ENCODE data around the gene GXYLT2.
A peak's percentile ranks its signal among the peaks of the same experiment; 100 is the strongest.

GXYLT2 gene

DNA sequence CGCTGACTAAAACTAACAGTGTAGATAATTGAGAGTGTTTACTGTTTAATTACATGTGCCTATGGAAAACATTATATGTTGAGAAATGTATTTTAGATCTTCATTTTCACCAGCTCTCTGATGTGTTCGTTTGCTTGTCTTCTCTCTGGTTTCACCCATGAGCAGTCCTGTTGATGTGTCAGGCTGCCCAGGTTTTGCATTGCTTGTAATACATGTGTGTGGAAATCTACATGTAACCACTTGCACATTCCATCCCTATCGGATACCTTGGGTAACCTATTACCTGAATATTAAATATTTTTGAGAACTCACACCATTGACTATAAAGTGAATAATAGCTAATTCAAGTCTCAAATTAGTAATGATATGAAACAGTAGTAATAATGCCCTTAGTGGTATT is 121.9 kb downstream of the GXYLT2 start:
- no peak for DNase-seq (ENCODE audit: low spot score)
- peaks cover 62% of the 10 kb centered on the region for H3K36me3 Mint-ChIP-seq (ENCODE audit: low read depth)
- H3K4me3 Mint-ChIP-seq: no peak overlapping the region
- H3K4me1 Mint-ChIP-seq (ENCODE audit: low read depth): peaks cover 41% of the 10 kb centered on the region
- H3K27me3 Mint-ChIP-seq (ENCODE audit: low read depth): no peaks in the 10 kb centered on the region
- H3K27ac Mint-ChIP-seq: no peak overlapping the region
- H3K9me3 Mint-ChIP-seq: no peaks in the 10 kb centered on the region

DNA sequence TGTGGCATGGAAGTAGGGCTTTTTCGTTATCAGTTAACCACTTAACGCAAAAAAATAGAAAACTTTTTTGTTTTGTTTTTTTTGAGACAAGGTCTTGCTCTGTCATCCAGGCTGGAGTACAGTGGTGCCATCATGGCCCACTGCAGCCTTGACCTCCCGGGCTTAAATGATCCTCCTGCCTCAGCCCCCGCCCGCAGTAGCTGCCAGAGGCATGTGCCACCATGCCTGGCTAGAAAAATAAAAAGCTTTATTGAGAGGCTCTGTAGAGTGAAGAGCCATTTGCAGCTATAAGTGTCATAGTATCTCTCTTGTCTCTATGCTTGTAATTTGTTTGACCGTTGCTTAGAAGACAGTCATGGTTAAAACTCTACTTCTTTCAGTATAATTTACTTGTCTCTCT is 122.3 kb downstream of the GXYLT2 start:
- Mint-ChIP-seq H3K9me3 (no peaks in the 10 kb centered on the region), H3K27me3 (ENCODE audit: low read depth) (no peaks in the 10 kb centered on the region), H3K4me3 (no peak overlapping the region), H3K27ac (peak overlapping the region; percentile 31), H3K36me3 (ENCODE audit: low read depth) (peaks cover 62% of the 10 kb centered on the region), H3K4me1 (ENCODE audit: low read depth) (peaks cover 41% of the 10 kb centered on the region)
- DNase-seq (ENCODE audit: low spot score): no peak

DNA sequence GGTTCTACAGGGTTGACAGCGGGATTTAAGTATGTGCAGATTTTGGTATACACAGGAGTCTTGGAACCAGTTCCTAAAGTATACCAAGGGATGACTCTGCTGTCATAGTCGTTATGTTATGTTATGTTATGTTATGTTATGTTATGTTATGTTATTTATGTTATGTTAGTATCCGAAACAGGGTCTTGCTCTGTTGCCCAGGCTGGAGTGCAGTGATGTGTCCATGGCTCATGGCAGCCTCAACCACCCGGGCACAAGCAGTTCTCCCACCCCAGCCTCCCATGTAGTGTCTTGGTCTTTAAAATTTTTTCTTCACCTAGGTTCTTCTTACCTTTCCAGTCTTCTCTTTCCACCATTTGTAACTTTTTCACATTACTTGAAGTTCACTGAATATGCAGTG is 130.5 kb downstream of the GXYLT2 start:
- no peak overlapping the region for H3K4me3 Mint-ChIP-seq
- H3K4me1 Mint-ChIP-seq (ENCODE audit: low read depth): peaks cover 25% of the 10 kb centered on the region
- no peaks in the 10 kb centered on the region for H3K9me3 Mint-ChIP-seq
- no peaks in the 10 kb centered on the region for H3K27me3 Mint-ChIP-seq (ENCODE audit: low read depth)
- H3K27ac Mint-ChIP-seq: no peak overlapping the region
- DNase-seq (ENCODE audit: low spot score): no peak
- H3K36me3 Mint-ChIP-seq (ENCODE audit: low read depth): peaks cover 23% of the 10 kb centered on the region

DNA sequence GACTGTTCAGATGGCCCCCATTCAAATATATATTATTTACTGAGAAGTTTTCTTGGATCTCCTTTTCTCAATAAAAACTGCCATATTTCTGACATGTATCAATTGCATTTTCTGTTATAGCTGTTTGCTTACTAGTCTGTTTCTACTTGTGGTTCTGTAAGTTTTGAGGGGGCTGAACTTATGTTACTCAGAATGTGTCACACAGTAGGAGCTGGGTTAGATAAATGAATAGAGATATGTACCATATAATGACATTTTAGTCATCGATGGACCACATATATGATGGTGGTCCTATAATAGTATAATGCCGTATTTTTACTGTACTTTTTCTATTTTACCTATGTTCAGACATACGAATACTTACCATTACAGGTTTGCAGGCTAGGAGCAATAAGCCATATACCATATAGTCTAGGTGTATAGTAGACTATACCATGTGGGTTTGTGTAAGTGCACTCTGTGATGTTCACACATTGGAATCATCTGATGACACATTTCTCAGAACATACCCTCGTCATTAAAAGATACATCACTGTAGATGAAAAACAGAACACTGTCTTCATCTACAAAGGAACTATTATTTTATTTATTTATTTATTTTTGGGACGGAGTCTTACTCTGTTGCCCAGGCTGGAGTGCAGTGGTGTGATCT is 131.1 kb downstream of the GXYLT2 start:
- Mint-ChIP-seq H3K27me3 (ENCODE audit: low read depth) (no peaks in the 10 kb centered on the region), H3K4me1 (ENCODE audit: low read depth) (peaks cover 25% of the 10 kb centered on the region), H3K9me3 (no peaks in the 10 kb centered on the region), H3K27ac (no peak overlapping the region), H3K4me3 (no peak overlapping the region), H3K36me3 (ENCODE audit: low read depth) (peaks cover 23% of the 10 kb centered on the region)
- no peak for DNase-seq (ENCODE audit: low spot score)

DNA sequence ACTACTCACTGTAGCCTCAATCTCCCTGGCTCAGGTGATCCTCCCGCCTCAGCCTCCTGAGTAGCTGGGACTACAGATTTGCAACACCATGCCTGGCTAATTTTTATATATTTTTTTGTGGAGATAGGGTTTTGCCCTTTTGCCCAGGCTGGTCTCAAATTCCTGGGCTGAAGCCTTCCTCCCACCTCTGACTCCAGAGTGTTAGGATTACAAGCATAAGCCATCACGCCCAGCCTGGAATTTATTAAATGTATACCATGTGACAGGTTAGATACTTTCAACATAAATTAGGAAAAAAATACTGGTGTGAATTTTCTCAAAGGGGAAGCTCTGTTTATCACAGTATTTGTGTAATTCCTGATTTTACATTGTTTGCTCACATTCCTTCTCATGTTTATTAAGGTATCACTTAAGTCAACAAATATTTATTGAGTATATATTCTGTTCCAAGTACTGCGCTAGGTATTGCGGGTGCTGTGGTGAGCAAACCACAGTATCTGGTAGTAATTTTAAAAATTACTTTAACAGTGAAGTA is 133.5 kb downstream of the GXYLT2 start:
- Mint-ChIP-seq H3K4me3 (no peak overlapping the region), H3K4me1 (ENCODE audit: low read depth) (peaks cover 31% of the 10 kb centered on the region), H3K27ac (no peak overlapping the region), H3K9me3 (no peaks in the 10 kb centered on the region), H3K27me3 (ENCODE audit: low read depth) (no peaks in the 10 kb centered on the region), H3K36me3 (ENCODE audit: low read depth) (peaks cover 16% of the 10 kb centered on the region)
- no peak for DNase-seq (ENCODE audit: low spot score)

DNA sequence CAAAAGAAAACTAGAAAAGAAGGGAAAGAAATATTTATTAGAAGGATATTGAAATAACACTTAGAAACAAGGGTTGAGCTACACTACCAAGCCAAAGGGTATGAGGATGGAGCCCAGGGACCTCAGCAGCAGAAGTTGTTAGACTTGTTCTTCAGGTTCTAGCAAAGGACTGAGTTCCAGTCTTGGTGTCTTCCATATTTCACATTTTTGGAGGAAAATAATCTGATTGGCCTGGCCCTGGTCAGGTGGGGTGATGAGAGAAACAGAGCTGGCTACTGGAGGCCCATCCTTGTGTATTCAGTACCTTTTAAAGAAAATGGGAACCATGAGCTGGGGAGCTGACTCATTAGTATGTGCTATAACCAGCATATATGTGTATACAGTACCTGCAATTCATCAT is 137.0 kb downstream of the GXYLT2 start:
- Mint-ChIP-seq H3K4me3 (no peak overlapping the region), H3K4me1 (ENCODE audit: low read depth) (peaks cover 45% of the 10 kb centered on the region), H3K9me3 (no peaks in the 10 kb centered on the region), H3K36me3 (ENCODE audit: low read depth) (peaks cover 20% of the 10 kb centered on the region), H3K27ac (no peak overlapping the region), H3K27me3 (ENCODE audit: low read depth) (no peaks in the 10 kb centered on the region)
- no peak for DNase-seq (ENCODE audit: low spot score)

GRCh38 chr3:73026111-73026759 is 138.4 kb downstream of the GXYLT2 start:
- peaks cover 44% of the 10 kb centered on the region for H3K4me1 Mint-ChIP-seq (ENCODE audit: low read depth)
- peaks cover 24% of the 10 kb centered on the region for H3K36me3 Mint-ChIP-seq (ENCODE audit: low read depth)
- H3K27ac Mint-ChIP-seq: no peak overlapping the region
- no peak overlapping the region for H3K4me3 Mint-ChIP-seq
- H3K9me3 Mint-ChIP-seq: no peaks in the 10 kb centered on the region
- no peaks in the 10 kb centered on the region for H3K27me3 Mint-ChIP-seq (ENCODE audit: low read depth)
- DNase-seq (ENCODE audit: low spot score): no peak
